Adrenal gland (tissue), 12 donors: Measurements from ENCODE around the gene CYB5R2. TPM values are rescaled to one million over a fixed set of nuclear protein-coding genes. Genes with fewer than 3 reads are reported as not detected.
A peak's percentile ranks its signal among the peaks of the same experiment; 100 is the strongest.

ENCODE experiments used
- DNase-seq, 7 donors: peaks; one replicate each; pipeline ENCODE4 v3.0.0-alpha.2; 2019 to 2020
- H3K27ac ChIP-seq, 5 donors: fragments of 200-600 bp; sonication (generic) in 4 of 5; 1 replicate in 3 of 5; 2 replicates in 2 of 5; pipeline versions ENCODE4 v1.5.1 to v1.8.0; 2016 to 2020; ENCODE audit warnings: mild to moderate bottlenecking in 1 of 5
- H3K27me3 ChIP-seq: fragments of 200-600 bp; 2 replicates; pipeline ENCODE4 v1.8.0; 2021
- H3K36me3 ChIP-seq, 2 donors: fragments of 200-600 bp; replicated peaks in 1 of 2; 1 replicate in 1 of 2; 2 replicates in 1 of 2; pipeline versions ENCODE4 v1.5.1 to v1.8.0; 2018 to 2022
- H3K4me1 ChIP-seq, 2 donors: fragments of 200-600 bp; replicated peaks in 1 of 2; 1 replicate in 1 of 2; 2 replicates in 1 of 2; pipeline versions ENCODE4 v1.5.1 to v1.8.0; 2018 to 2021
- H3K4me3 ChIP-seq, 4 donors: fragments of 200-600 bp; sonication (generic) in 3 of 4; one replicate each; pipeline ENCODE4 v1.5.1; 2016 to 2018
- H3K9me3 ChIP-seq, 3 donors: fragments of 200-600 bp; sonication (generic) in 1 of 3; replicated peaks in 1 of 3; 1 replicate in 2 of 3; 2 replicates in 1 of 3; pipeline versions ENCODE4 v1.5.1 to v1.8.0; 2016 to 2021
- POLR2A ChIP-seq, 2 donors: fragments of 450-650 bp; IDR thresholded peaks; one replicate each; pipeline ENCODE4 v1.6.1; 2017; ENCODE audit warnings: antibody characterized with exemption in 2 of 2, mild to moderate bottlenecking in 2 of 2, moderate library complexity in 1 of 2
- WGBS, 4 donors: extraction: QIAGEN DNeasy Blood & Tissue Kit in 2 of 4; methylation state at CpG; one replicate each; pipeline versions ENCODE4 v1.1.5 to v1.1.7; 2013 to 2017; 5-methylcytosine and 5-hydroxymethylcytosine counted together
- intact Hi-C, 2 donors: fragments of 100-400 bp; cut with DNase I; formaldehyde crosslinking; loops; one replicate each; pipeline versions ENCODE4 v1.14.1 to v1.15.0; 2022 to 2023
- polyA plus RNA-seq, 3 donors: library from polyadenylated mRNA; stranded (reverse); fragments of 200-250 nt in 2 of 3; fragments of 350-450 nt in 1 of 3; fragmentation: Illumina TruSeq in 1 of 3; extraction: RNeasy Lipid Tissue Mini Kit (QIAGEN cat#74804) in 1 of 3; gene quantifications; one replicate each; pipeline ENCODE4 v1.2.3, GENCODE V29; 2013 to 2014
- total RNA-seq, 9 donors: library from RNA; depleted of rRNA in 4 of 9; stranded (reverse); fragments of >200 nt in 4 of 9; fragments of 120-200 nt in 1 of 9; fragmentation: NEBNext Ultra II Directional in 1 of 9; extraction: Animal tissue kit (Norgen Biotek cat#: 25700) in 1 of 9; gene quantifications; one replicate each; pipeline versions ENCODE4 v1.1.0 to v1.2.4, GENCODE V29; 2013 to 2023
- TF ChIP-seq, protein P1 (sequence below), 6 experiments: fragments of 450-650 bp in 4 of 6; fragments of 200-600 bp in 2 of 6; sonication (generic) in 1 of 6; IDR thresholded peaks; 1 replicate in 5 of 6; 2 replicates in 1 of 6; pipeline versions ENCODE4 v1.5.1 to v1.8.0; 2016 to 2021; ENCODE audit warnings: antibody characterized with exemption in 6 of 6, mild to moderate bottlenecking in 2 of 6, moderate library complexity in 1 of 6
- donor health status: healthy with polysubstance abuse.
- donor health status: Bipolar disorder and iron deficiency.
- donor health status: DM: yes; HTN: yes; CAD: no.
- donor health status: DM: no; HTN: no; CAD: no.
- donor health status: DM: no; HTN: no; CAD: no.
- donor health status: DM: yes; HTN: yes; CAD: no.

Gene CYB5R2
- total and polyA plus RNA-seq, 12 donors = 1.6 to 23.8 (median 5.0) TPM

DNA sequence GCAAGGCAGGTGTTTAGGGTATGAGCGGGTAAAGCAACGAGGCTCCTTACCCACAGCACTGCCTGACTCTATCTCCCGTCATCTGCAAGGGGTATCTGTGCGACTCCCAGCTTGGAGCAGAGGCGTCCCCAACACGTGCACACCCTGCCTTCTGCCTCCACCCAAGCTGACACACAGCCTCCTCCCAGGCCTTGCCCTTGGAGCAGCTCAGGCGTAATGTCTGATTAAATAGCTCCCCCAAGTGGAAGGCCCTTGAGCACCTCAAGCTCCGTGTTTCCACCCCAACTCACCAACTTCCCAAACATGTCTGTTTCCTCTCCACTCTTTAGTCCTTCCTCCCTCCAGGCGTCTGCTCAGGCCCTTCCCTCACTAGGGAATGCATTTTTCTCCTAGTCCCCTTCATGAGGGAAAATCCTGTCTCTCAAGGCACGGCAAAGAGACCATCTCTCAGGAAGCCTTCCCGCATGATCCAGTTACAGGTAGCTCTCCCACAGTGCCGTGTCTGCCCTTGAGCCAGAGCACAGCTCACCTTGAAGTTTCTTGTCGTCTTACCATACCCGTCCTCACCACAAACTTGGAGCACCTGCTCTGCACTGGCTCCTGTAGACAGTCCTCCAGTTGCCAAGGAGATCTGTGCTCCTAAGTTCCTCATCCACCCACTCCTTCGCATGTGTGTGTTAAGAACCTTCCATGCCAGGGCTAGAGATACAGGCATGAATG is 15.8 kb downstream of the CYB5R2 start:
- intact Hi-C loops = no loop called here
- peaks cover 0 to 26% of the 10 kb centered on the region in 2 donors for H3K36me3 ChIP-seq
- no peaks in the 10 kb centered on the region for H3K27me3 ChIP-seq
- TF ChIP-seq, protein P1, sequence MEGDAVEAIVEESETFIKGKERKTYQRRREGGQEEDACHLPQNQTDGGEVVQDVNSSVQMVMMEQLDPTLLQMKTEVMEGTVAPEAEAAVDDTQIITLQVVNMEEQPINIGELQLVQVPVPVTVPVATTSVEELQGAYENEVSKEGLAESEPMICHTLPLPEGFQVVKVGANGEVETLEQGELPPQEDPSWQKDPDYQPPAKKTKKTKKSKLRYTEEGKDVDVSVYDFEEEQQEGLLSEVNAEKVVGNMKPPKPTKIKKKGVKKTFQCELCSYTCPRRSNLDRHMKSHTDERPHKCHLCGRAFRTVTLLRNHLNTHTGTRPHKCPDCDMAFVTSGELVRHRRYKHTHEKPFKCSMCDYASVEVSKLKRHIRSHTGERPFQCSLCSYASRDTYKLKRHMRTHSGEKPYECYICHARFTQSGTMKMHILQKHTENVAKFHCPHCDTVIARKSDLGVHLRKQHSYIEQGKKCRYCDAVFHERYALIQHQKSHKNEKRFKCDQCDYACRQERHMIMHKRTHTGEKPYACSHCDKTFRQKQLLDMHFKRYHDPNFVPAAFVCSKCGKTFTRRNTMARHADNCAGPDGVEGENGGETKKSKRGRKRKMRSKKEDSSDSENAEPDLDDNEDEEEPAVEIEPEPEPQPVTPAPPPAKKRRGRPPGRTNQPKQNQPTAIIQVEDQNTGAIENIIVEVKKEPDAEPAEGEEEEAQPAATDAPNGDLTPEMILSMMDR (IDR thresholded peaks at IDR 0.05) = peak; percentile 18 to 75 (median 54)
- no peak for TF ChIP-seq POLR2A (IDR thresholded peaks at IDR 0.05)
- no peaks in the 10 kb centered on the region for H3K9me3 ChIP-seq
- no peak overlapping the region for H3K4me3 ChIP-seq
- peaks cover 0 to 8% of the 10 kb centered on the region in 2 donors for H3K4me1 ChIP-seq
- WGBS, 4 donors = 55 to 59% (median 58%) methylated on average over 10 to 15 of the region's 15 CpGs
- peak overlapping the region in 1 of 5 donors; percentile 13 for H3K27ac ChIP-seq
- DNase-seq = peak; percentile 45 to 81 (median 69)

DNA sequence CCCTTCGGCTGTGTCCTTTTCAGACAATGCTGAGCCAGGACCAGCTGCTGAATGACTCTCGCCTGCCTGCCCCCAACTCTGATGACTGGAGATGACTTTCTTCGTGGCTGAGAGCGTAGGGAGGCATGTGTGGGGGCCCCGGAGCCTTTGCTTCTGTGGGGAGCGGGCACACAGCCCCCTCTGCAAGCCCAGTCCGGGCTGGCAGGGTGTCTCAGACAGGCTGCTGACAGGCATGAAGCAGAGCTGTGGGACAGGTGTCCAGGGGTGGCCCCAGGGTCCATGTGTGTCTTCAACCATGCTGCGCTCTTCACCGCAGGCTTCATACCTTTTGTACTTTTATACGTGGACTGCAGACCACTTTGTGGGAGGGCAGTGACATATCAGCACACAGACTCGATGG is 16.6 kb downstream of the CYB5R2 start:
- TF ChIP-seq, protein P1 (IDR thresholded peaks at IDR 0.05) = no peak
- no peak for TF ChIP-seq POLR2A (IDR thresholded peaks at IDR 0.05)
- H3K27me3 ChIP-seq = no peaks in the 10 kb centered on the region
- H3K4me3 ChIP-seq = no peak overlapping the region
- DNase-seq = no peak
- peaks cover 0 to 33% of the 10 kb centered on the region in 2 donors for H3K36me3 ChIP-seq
- intact Hi-C loops = no loop called here
- WGBS, 4 donors = 89 to 100% (median 91%) methylated on average over 5 to 11 of the region's 11 CpGs
- peak overlapping the region in 1 of 5 donors; percentile 13 for H3K27ac ChIP-seq
- peaks cover 0 to 8% of the 10 kb centered on the region in 2 donors for H3K4me1 ChIP-seq
- H3K9me3 ChIP-seq = no peaks in the 10 kb centered on the region

DNA sequence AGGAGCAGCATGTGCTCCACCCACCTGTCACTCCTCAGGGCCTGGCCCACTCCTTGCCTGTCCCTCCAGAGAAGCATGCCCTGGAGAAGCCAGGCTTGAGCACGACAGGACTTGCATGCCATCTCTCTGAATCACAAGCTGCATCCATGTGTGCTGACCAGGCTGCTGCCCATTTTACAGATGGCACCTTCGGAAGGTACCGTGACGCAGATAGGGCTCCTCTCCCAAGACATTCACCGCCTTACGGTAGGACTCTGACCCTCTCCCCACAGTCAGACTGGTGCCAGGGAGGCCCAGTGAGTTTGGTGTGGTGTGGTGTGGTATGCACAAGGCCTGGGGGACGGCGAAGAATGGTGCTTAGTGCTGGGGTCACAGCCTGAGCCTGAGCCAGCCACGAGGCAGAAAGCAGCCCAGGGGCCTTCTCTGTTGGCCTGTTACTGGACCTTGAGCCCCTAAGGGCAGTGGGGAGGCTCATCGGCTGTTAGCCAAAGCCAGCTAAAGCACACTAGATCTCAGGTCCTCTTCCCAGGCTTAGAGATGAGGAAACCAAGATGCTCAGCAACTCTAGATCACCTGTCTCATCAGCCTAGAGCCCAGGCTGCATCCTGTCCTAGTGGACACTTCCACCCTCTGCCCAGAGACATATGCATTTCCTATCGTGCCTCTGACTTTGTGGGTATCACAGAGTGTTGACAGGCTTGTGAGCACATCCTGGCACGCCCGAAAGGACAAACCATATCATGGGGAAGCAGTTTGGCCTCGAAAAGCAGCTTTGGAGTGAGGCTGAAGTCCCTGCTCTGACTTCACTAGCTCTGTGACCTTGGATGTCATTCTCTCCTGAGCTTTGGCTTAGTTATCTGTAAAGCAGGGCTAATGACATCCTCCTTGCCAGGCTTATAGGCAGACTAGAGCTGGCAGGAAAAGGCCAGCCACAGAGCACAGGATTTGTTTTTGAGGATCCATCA is 17.8 kb downstream of the CYB5R2 start:
- 68 to 75% (median 72%) methylated on average over 7 to 14 of the region's 14 CpGs for WGBS, 4 donors

More for the DNA sequence above, 17.8 kb downstream of the CYB5R2 start:
- intact Hi-C loops = no loop called here
- DNase-seq = peak in 5 of 7 donors; percentile 42 to 67 (median 52)
- Histone ChIP-seq H3K4me1 (peaks cover 0 to 8% of the 10 kb centered on the region in 2 donors), H3K27me3 (no peaks in the 10 kb centered on the region), H3K4me3 (no peak overlapping the region), H3K9me3 (no peaks in the 10 kb centered on the region), H3K27ac (peak overlapping the region in 3 of 5 donors; percentile 7 to 71 (median 13)), H3K36me3 (peaks cover 0 to 37% of the 10 kb centered on the region in 2 donors)
- no peak for TF ChIP-seq POLR2A (IDR thresholded peaks at IDR 0.05)
- TF ChIP-seq, protein P1 (IDR thresholded peaks at IDR 0.05) = no peak
